ENCODE measurements around the gene LIMD2.
A peak's percentile ranks its signal among the peaks of the same experiment; 100 is the strongest.

The LIMD2 gene

GRCh38 chr17:63675607-63676546, 24.0 kb downstream of the LIMD2 start (continued):
- no peak for TF ChIP-seq ZNF518A (tag by site-specific recombination; conservative IDR thresholded peaks at IDR 0.05; ENCODE audit: low read depth)
- 0 out of 2 replicates have a peak, but pooled peaks have one; percentile 43 for TF ChIP-seq SCRT2 (tag by site-specific recombination; IDR thresholded peaks at IDR 0.05)
- no peak for TF ChIP-seq MEIS1 (CRISPR knock-in tag; IDR thresholded peaks at IDR 0.05; ENCODE audit: borderline replicate concordance)
- peak; percentile 72 for TF ChIP-seq GLIS1 (tag by site-specific recombination; IDR thresholded peaks at IDR 0.05)
- 0 out of 2 replicates have a peak, but pooled peaks have one; percentile 19 for TF ChIP-seq ZEB2 (tag by site-specific recombination; IDR thresholded peaks at IDR 0.05)
- no peak for TF ChIP-seq YY2 (tag by site-specific recombination; IDR thresholded peaks at IDR 0.05)
- no peak for TF ChIP-seq ZNF16 (tag by site-specific recombination; IDR thresholded peaks at IDR 0.05; ENCODE audit: low read depth)
- TF ChIP-seq HOXD13 (CRISPR knock-in tag; IDR thresholded peaks at IDR 0.05; ENCODE audit: borderline replicate concordance) = no peak
- TF ChIP-seq ZNF214 (tag by site-specific recombination; IDR thresholded peaks at IDR 0.05; ENCODE audit: borderline replicate concordance) = no peak
- TF ChIP-seq ZNF791 (tag by site-specific recombination; IDR thresholded peaks at IDR 0.05) = no peak
- TF ChIP-seq MZF1 (tag by site-specific recombination; IDR thresholded peaks at IDR 0.05; ENCODE audit: borderline replicate concordance) = peak; percentile 21; the same call in 1 of the 2 replicates
- no peak for TF ChIP-seq ZNF398 (tag by site-specific recombination; IDR thresholded peaks at IDR 0.05)
- TF ChIP-seq ZNF664 (tag by site-specific recombination; IDR thresholded peaks at IDR 0.05) = peak; percentile 51; the same call in 1 of the 2 replicates
- no peak for TF ChIP-seq ZNF362 (tag by site-specific recombination; IDR thresholded peaks at IDR 0.05)
- 0 out of 2 replicates have a peak, but pooled peaks have one; percentile 8 for TF ChIP-seq ZBTB21 (tag by site-specific recombination; IDR thresholded peaks at IDR 0.05)
- TF ChIP-seq SP7 (tag by site-specific recombination; IDR thresholded peaks at IDR 0.05) = peak; percentile 37; the same call in 1 of the 2 replicates
- no peak for TF ChIP-seq ZSCAN5A (tag by site-specific recombination; IDR thresholded peaks at IDR 0.05)
- no peak for TF ChIP-seq HOXA7 (CRISPR knock-in tag; IDR thresholded peaks at IDR 0.05; ENCODE audit: borderline replicate concordance)
- TF ChIP-seq ZNF621 (tag by site-specific recombination; IDR thresholded peaks at IDR 0.05) = no peak
